Measurements from ENCODE around the gene VAT1L.

The VAT1L gene, protein sequence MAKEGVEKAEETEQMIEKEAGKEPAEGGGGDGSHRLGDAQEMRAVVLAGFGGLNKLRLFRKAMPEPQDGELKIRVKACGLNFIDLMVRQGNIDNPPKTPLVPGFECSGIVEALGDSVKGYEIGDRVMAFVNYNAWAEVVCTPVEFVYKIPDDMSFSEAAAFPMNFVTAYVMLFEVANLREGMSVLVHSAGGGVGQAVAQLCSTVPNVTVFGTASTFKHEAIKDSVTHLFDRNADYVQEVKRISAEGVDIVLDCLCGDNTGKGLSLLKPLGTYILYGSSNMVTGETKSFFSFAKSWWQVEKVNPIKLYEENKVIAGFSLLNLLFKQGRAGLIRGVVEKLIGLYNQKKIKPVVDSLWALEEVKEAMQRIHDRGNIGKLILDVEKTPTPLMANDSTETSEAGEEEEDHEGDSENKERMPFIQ

DNA sequence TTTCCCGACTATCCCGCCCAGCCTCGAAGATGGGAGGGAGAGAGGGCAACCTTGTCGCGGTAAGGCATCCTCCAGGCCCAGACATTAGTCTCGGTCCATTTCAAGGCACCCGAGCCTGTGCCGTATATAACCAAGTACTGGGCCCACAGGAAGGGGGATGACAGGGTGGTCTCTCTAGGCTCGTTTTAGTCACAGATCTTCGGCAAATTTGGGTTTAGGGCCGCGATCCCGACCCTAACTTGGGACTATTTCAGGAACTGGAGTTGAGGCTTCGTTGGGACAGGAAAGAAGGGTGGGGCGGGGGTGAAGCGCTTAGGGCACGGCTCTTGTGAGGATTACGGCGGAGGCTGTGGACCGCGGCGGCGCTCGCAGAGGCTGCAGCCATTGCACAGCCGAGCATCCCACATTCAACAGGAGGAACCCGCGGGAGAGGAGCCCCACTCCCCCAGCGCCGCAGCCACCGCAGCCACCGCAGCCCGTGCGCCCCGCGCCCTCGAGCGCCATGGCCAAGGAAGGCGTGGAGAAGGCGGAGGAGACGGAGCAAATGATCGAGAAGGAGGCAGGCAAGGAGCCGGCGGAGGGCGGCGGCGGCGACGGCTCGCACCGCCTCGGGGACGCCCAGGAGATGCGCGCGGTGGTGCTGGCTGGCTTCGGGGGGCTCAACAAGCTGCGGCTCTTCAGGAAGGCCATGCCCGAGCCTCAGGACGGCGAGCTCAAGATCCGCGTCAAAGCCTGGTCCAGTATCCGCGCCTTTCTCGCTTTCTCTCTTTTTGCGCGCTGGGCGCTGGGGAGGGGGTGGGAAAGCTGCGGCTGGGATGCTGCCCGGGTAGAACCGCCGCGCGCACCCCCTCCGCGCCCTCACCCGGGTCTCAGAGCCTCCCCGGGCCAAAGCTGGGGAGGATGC, at the start of gene VAT1L:
Gene VAT1L, plus strand, starts transcription at position 384 of the 904 bp plus-strand sequence. Its CDS starts 119 bp downstream, at position 503.
- no peak for DNase-seq (ENCODE audit: low spot score)

DNA sequence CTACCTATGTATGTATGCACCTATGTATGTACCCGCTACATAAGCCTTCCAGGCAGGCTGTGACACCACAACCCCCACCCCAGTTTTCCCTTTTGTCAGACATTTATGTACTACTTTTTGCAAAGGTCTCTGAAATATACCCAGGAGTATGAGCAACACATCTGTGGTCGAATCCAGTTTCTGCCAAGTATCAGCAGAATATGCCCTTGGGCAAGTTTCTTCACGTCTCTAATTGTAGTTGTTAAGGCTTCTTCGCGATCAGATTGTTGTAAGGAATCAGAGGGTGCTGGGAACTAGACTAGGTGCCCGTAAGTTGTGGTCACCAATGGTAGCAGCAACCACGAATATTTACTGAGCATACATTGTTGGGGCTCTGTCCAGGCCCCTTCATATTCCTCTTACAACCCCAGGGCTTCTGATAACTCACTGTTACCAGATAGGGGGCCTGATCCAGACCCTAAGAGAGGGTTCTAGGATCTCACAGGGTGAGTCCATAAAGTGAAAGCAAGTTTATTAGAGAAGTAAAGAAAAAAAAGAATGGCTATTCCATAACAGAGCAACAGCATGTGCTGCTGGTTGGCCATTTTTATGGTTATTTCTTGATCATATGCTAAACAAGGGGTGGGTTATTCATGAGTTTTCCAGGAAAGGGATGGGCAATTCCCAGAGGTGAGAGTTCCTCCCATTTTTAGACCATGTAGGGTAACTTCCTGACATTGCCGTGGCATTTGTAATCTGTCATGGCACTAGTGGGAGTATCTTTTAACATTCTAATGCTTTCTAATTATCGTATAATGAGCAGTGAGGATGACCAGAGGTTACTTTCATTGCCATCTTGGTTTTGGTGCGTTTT, 49.4 kb upstream of the VAT1L start:
- no peak for DNase-seq (ENCODE audit: low spot score)

DNA sequence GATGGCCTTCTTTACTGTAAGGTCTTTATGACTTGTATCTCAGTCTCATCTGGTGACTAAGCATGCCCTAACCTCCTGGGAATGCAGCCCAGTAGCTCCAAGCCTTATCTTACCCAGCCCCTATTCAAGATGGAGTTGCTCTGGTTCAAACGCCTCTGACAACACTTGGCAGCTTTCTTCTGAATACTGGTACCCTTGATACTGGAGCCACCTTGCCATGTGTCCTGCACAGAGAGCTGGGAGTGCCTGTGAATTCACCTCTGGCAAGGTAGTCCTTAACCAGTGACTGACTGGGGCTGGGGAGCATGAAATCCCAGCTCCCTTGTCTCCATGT, 48.8 kb upstream of the VAT1L start:
- DNase-seq (ENCODE audit: low spot score) = no peak

DNA sequence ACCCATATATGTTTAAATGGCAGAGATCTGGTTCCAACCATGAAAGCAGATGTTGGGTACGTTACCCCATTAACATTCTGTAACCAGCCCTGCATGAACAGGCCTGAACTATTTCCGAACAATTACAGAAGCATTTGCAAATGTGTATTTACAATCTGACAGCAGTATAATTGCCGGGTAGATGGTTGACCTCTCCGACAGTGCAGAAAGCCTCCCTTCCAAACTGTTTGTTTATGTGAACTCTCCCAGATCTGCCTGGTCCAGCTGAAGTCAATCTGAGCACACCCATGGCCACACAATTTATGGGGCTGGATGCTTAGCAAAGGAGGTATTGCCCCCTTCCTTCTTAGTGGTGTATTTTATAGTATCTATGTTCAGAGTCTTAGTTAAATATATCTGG, 44.2 kb upstream of the VAT1L start:
- DNase-seq (ENCODE audit: low spot score) = no peak

DNA sequence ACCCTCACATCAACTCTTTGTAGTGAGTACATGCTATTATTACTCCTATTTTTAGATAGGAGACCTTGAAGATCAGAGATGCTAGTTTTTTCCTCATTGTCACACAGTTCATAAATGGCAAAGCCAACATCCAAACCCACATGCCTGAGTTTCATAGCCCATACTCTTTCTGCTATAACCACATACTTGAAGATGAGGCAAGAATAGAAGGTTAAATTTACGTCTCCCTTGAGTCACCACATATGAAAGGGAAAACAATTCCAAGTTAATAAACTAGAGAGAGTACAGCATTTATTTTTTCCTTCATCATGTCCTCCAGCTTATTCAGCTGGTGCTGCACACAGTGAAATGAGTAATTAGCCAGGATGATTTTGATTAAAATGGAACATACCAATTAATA, 42.4 kb upstream of the VAT1L start:
- no peak for DNase-seq (ENCODE audit: low spot score)

DNA sequence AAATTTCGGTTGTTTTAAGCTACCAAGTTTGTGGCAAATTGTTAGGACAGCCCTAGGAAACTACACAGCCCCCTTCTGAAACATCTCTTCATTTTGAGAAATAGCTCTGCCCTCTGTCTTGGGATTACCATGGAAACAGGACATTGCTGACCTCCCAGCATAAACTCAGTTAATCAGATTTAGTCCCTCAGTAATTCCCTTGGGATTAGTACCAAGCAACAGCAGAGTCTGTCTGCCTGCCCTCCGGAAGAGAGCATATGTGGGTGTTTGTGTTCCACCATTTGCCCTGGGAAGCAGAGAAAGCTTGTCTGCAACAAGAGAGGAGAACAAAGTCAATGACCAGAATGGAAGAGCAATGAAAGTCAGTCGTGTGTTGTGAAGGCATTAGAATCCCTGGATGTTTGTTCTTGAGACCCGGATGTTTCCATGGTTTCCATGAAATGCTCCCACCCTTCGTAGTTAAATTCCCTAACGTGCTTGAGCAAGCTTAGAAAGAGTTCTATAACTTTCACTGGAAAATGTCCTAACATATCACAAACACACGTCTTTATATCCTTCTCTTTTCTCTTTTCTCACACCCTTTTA, 39.9 kb upstream of the VAT1L start:
- DNase-seq (ENCODE audit: low spot score) = no peak

DNA sequence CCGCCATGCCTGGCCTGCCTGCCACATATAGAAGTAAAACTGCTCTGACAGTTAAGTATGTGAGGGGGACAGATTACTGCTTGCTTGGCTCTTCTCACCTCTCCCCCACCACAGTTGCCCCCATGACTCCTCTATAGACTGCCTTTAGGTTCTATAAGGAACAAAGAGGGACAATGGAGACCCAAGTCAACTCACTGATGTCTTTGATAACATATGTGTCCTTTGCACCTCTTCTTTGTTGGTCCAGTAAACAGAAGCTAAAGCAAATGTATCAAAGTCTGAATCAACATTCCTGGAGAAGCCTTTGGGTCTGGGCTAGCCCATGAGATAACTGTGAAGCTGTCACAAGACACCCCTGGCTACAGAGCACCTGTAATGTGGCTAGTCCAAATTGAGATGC, 38.9 kb upstream of the VAT1L start:
- no peak for DNase-seq (ENCODE audit: low spot score)

DNA sequence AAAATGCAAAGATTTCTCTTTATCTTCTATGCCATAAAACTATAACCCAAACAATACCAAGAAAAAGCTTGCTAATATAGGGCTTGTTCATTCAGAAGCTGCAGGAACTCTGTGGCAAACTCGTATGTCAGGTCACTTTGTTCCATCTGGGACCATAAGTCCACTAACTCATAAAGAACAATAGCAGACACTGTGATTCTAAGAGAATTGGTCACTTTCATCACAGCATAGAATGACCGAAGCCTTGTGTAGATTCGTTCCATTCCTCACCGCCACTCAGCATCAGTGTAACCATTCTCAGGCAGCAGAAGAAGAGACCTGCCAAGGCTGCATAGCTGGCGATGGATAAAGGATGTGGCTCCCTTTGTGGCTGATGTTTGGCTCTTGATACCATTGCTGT, 30.3 kb upstream of the VAT1L start:
- DNase-seq (ENCODE audit: low spot score) = no peak

DNA sequence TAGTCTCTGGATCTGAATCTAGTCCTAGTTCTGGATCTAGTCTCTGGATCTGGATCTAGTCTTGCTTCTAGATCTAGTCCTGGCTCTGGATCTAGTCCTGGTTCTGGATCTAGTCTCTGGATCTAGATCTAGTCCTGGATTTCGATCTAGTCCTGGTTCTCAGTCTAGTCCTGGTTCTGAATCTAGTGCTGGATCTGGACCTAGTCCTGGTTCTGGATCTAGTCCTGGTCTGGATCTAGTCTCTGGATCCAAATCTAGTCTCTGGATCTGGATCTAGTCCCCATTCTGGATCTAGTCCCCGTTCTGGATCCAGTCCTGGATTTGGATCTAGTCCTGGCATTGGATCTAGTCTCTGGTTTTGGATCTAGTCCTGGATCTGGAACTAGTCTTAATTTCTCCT, 29.9 kb upstream of the VAT1L start:
- no peak for DNase-seq (ENCODE audit: low spot score)

DNA sequence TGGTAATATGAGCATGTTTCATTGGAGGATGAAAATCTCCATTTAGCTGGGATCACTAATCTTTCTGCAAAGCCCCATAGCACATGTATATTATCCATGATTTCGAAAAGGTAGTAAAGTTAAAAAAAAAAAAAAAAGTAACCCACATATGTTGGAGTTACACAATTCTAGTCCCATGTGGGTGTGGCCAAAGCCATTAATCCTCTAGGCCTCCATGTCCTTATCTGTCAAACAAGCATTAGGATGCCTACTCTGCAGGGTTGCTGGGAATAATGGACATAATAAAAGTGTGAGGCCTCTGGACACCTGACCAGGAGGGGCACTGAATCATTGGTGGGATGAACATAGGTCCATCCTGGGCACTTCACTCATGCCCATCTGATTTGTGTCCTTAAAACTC, 29.2 kb upstream of the VAT1L start:
- DNase-seq (ENCODE audit: low spot score) = no peak

DNA sequence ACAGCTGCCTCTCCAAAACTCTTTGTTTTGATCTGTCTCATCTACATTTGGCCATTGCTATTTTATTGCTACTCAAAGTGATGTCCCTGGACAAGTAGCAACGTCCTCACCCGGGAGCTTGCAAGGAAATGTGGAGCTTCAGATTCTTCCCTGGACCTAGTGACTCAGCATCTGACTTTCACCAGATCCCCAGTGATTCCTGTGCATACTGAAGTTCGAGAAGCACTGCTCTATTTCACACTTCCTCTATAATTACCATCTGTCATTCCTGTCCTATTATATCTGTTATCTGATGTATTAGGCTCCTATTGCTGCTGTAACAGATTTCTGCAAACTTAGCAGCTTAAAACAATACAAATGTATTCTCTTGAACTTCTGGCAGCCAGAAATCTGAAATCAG, 28.5 kb upstream of the VAT1L start:
- DNase-seq (ENCODE audit: low spot score) = no peak

DNA sequence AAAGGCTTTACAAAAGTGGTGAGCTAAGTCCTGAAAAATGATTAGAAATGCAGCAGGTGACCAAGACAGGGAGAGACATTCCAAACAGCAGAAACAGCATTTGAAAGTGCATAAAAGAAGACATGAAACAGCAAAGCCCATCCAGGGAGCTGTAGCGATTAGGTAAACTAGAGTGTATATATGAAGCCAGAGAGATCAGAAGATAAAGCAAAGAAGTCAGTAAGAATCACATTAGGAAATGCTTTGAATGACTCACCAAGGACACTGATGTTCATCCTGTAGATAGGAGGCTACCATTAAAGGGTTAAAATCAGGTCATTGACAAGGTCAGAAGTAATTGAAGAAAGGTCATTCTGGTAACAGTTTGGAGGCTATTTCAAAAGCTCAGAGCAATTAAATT, 27.6 kb upstream of the VAT1L start:
- no peak for DNase-seq (ENCODE audit: low spot score)

DNA sequence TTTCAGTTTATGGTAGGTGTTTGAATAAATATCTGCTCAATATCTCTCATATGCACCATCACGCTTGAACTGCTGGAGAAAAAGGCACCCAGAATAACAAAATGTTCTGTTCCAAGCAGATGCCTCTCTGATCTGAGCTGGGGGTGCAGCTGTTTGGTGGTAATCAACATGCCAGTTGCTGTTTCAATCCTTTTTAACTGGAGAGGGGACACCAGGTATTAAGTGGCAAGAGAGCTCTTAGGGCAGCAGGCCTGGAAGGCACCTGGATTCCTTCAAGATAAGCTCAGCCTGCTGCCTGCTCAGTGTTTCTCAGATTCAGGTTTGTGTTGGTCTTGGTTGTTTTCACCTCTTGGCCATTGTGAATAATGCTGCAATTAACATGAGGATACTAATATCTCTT, 27.2 kb upstream of the VAT1L start:
- DNase-seq (ENCODE audit: low spot score) = no peak

DNA sequence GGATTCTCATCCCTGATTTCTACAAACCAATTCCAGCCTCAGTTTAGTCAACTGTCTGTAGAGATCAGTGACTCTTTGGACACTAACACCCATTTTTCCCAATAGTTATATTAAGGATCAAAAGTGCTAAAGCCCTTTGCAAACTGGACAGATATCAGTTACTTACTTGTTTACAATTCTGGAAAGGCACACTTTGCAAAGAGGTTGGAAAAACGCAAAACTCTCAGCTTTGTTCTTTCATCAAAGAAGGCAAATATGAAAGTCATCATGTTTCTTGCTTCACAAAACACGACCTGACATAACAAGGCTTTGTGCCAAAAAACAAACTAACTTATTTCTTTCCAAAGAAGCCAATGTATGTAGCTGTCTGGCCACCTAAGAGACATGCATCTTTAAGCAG, 26.1 kb upstream of the VAT1L start:
- DNase-seq (ENCODE audit: low spot score) = no peak

DNA sequence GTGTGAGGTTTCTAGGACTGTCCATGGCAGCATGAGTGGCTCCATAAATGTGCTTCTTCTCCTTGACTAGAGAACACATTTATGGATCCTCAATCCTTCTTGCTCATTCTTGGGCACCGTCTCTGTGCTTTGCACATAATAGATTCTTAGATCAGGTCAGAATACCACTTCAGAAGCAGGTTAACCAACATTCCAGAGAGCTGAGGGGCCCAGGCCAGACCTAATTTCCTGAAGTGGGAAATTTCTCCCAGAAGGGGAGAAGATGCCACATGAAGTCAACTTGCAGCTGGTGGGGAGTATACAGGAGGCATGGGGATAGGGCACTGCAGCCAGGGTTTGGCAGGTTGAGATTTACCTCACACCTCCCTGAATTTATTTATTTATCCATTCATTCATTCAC, 24.4 kb upstream of the VAT1L start:
- no peak for DNase-seq (ENCODE audit: low spot score)

DNA sequence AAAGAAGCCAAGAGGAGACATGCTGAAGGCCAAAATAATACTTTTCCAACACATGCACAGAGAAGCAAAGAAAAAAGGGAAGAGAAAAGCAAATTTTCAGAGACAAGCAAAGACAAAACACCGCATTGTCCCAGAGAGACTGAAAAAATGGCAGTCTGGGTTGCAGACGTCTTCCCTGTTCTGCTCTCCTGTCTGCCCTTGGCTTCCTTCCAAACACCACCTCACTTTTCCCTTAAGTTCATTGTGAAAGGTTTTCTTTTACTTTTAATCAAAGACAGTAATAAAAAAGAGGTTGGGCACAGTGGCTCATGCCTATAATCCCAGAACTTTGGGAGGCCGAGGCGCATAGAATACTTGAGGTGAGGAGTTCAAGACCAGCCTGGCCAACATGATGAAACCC, 21.2 kb upstream of the VAT1L start:
- DNase-seq (ENCODE audit: low spot score) = no peak

DNA sequence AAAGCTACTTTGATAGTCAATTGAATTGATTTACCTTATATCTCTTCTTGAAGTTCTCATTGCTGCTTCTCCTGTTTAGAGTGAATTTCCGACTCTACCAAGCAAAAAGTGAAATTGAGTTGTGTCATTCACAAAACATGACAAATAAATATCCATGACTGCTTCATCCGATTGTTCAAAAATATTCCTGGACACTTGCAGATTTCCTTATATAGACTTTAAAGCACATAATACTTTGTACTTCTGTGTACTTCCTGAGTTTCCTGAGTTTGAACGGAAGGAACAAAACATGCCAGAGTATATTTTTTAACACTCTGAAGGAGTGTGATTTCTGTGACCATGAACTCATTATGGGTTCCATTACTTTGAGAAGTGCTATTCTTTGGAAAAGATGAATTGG, 20.5 kb upstream of the VAT1L start:
- DNase-seq (ENCODE audit: low spot score) = no peak

DNA sequence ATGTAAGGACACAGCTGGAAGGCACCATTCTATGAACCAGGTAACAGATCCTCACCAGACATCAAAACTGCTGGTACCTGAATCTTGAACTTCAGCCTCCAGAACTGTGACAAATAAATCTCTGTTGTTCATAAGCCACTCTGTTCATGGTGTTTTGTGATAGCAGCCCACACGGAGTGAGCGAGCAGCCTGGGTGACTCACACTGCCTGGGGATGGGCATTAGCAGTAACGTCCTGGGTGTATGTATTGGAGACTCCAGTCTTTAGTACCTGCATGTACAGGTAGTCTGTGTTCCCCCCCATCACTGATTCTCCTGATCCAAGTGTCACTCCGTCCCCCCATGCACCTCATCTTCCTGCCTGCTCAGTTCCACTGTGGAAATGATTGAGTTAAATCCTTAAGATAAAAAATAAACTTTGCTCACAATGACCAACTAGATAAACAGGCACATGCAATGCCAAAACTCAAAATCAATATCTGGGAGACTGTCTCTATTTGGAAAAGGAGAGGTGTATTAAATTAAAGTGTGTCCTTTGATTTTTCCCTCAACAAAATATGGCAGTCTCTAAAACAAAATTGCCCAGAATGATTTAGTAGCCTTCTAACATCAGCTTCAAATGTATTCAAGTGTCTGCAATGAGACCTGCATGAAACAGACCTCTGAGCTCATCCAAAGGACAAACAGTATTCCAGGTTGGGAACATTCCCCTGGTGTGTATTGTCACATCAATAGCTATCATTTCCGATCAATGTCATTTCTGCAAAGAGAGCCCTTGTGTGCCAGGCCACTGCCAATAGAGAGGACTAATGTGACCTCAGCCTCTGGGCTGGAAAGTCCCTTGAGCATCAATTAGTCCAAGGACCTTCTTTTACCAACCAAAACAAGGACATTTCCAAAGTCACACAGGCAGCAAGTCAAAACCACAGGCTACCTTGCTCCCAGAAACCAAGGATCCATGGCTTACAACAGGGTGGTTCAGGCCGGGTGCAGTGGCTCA, 12.2 kb upstream of the VAT1L start:
- no peak for DNase-seq (ENCODE audit: low spot score)

DNA sequence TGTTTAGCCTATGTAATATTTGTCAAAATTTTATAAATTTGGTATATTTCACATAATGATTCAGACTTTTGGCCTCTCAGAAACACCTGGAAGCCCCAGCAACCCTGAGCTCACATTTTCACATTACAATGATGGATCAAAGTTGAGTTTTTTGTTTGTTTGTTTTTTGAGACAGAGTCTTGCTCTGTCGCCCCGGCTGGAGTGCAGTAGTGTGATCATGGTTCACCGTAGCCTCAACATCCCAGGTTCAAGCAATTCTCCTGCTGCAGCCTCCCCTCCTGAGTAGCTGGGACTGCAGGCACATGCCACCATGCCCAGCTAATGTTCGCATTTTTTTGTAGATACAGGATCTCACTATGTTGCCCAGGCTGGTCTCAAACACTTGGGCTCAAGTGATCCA, 10.6 kb upstream of the VAT1L start:
- DNase-seq (ENCODE audit: low spot score) = no peak

DNA sequence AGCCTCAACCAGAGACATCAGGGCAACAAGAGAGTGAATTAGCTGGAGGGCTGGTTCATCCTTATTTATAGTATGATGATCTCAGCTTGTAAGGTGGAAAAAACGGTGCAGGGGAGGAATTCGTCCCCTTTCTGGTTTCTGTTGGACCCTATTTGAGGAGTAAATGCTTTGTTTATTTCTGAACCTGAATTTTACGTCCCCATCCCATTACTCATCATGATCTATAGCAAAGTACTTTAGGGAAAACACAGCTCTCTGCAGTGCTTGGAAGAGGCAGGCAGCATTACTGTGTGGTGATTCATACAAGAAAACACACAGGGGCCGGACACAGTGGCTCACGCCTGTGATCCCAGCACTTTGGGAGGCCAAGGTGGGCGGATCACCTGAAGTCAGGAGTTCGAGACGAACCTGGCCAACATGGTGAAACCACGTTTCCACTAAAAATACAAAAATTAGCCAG, 8.0 kb upstream of the VAT1L start:
- no peak for DNase-seq (ENCODE audit: low spot score)

DNA sequence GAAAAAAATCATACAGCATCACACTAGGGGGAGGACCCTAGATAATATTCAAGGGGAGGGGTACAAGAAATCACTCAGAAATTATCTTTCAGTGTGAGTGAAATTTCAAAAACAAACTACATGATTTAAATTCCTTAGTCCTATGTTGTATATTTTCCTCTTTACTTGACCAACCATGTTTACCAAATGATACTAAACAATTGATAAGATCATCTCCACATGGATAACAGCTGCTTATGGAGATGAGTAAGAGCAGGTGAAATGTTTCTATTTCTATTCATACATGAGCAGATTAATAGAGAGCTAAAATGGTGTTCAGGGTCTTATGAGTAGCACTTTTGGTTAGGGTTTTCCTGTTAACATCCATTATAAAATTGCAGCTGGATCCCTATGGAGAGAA, 7.3 kb upstream of the VAT1L start:
- no peak for DNase-seq (ENCODE audit: low spot score)

Measured in CD4-positive, alpha-beta T cell treated with Interleukin-15 for 4 hours (primary cell).